ENCODE results near the gene CPN2. TPM values are rescaled to one million over a fixed set of nuclear protein-coding genes. Genes with fewer than 3 reads are reported as not detected.

CPN2 gene
- total RNA-seq, 2 donors from 2014 or later: 1.3 TPM; not detected in 1

DNA sequence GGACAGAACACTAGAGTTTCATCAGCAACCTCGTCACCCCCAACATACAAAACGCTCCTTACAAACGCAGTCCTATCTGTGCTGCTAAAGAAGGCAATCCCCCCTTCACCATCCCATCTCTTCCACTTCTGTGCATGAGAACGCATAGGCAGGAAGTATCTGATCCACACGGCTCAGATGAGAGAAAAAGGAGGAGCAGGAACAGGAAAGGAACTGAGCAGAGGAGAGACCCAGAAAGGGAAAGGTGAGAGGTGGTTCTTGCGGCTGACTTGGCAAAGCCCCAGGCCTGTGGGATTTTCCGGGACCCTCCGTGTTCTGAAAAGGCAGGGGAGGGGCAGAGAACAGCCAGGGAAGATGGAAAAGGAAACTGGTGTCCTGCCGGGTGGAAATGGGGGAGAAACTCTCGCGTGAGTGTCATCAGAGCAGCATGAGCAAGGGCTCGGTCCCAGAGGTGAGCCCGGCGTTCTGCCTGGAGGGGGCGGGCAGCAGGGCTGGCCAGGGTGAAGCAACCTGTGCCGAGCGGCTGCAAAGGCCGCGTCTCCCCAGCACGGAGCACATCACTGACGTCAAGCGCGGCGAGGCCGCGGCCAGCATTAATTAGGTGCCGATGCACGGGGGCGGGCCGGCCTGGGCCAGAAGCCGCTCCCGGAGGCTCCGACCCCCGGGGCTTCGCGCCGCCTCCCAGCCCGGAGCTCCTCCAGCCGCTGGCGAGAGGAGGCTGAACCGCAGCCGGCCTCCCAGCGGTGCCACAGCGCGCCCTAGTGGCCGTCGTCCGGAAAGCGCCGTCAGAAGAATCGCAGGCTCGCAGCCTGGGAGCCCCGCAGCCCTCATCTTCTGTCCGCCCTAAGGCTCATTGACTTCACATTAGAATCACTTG, 35.8 kb downstream of the CPN2 start:
- Histone ChIP-seq H3K4me1 (replicated peaks) (no peaks in the 10 kb centered on the region), H3K27me3 (replicated peaks; ENCODE audit: insufficient read depth) (no peaks in the 10 kb centered on the region), H3K27ac (peak overlapping the region; percentile 33 to 57), H3K9me3 (no peaks in the 10 kb centered on the region), H3K36me3 (no peaks in the 10 kb centered on the region), H3K4me3 (peak overlapping the region; percentile 31 to 40)
- WGBS: 3% methylated on average over 47 of the region's 54 CpGs
- peak; percentile 72 for DNase-seq (ENCODE audit: low spot score)
- intact Hi-C loops (cut with DNase I): loop anchor here (1.0 to 5.0 kb wide), 3 partner anchors 177 to 648 kb away; no protein-coding TSS in a partner anchor
- TF ChIP-seq CTCF (IDR thresholded peaks at IDR 0.05) (peak; percentile 80 to 96 (median 96)), POLR2AphosphoS5 (IDR thresholded peaks at IDR 0.05) (peak; percentile 44), POLR2A (IDR thresholded peaks at IDR 0.05) (peak; percentile 28)

GRCh38 chr3:194314388-194315068, 36.6 kb downstream of the CPN2 start:
- TF ChIP-seq POLR2A (IDR thresholded peaks at IDR 0.05) (no peak), POLR2AphosphoS5 (IDR thresholded peaks at IDR 0.05) (no peak), CTCF (IDR thresholded peaks at IDR 0.05) (no peak)
- peak overlapping the region; percentile 33 to 57 for H3K27ac ChIP-seq
- no peaks in the 10 kb centered on the region for H3K36me3 ChIP-seq
- H3K4me1 ChIP-seq (replicated peaks): no peaks in the 10 kb centered on the region
- no peaks in the 10 kb centered on the region for H3K9me3 ChIP-seq
- intact Hi-C loops (cut with DNase I): loop anchor here (1.0 to 5.0 kb wide), 5 partner anchors 42 to 647 kb away; no protein-coding TSS in a partner anchor
- H3K4me3 ChIP-seq: no peak overlapping the region
- no peaks in the 10 kb centered on the region for H3K27me3 ChIP-seq (replicated peaks; ENCODE audit: insufficient read depth)
- WGBS: 89% methylated on average over 13 of the region's 13 CpGs
- DNase-seq (ENCODE audit: low spot score): no peak

DNA sequence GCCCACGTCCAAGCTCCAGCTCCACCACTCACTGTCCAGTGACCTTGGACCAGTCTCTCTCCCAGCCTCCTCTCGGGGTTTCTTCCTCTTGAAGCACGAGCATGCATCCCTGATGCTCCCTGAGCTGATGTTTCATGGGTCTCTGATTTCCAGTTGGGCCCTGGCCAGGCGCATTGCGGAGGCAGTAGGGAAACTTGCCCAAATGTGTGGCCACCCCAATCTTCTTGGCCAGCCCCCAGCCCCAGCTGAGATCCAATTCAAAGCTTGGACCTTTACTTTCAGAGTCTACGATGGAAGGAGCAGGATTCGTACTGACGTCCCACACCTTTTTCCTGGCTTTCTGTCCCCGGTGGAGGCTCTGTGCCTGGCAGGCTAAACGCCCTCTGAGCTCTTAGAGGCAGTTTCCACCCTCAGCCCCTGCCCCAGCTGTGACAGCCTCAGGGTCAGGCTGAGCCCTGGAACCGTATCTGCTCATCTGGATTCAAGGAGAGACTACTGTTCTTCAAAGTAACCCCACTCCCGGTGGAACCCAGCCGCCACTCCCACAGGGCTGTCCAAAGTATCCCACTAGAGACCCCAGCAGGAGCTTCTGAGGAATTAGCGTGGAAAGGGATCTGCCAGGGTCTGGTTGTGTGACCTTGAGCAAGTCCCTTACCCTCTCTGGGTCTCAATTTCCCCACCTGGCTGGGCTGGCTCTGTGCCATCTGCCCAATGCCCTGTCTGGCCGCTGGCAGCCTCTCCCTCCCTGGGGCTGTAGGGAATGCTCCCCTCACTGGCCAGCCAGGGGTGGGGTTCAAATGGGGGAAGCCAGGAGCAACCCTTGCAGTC, 37.4 kb downstream of the CPN2 start:
- H3K27me3 ChIP-seq (replicated peaks; ENCODE audit: insufficient read depth): no peaks in the 10 kb centered on the region
- no peaks in the 10 kb centered on the region for H3K4me1 ChIP-seq (replicated peaks)
- H3K36me3 ChIP-seq: no peaks in the 10 kb centered on the region
- peak overlapping the region in 1 of 2 donors; percentile 39 for H3K27ac ChIP-seq
- no peak for TF ChIP-seq POLR2A (IDR thresholded peaks at IDR 0.05)
- TF ChIP-seq CTCF (IDR thresholded peaks at IDR 0.05): no peak
- no peak for DNase-seq (ENCODE audit: low spot score)
- WGBS: 38% methylated on average over 15 of the region's 15 CpGs
- H3K9me3 ChIP-seq: no peaks in the 10 kb centered on the region
- intact Hi-C loops (cut with DNase I): loop anchor here (2.0 to 5.0 kb wide), 4 partner anchors 41 to 311 kb away; no protein-coding TSS in a partner anchor
- no peak overlapping the region for H3K4me3 ChIP-seq

DNA sequence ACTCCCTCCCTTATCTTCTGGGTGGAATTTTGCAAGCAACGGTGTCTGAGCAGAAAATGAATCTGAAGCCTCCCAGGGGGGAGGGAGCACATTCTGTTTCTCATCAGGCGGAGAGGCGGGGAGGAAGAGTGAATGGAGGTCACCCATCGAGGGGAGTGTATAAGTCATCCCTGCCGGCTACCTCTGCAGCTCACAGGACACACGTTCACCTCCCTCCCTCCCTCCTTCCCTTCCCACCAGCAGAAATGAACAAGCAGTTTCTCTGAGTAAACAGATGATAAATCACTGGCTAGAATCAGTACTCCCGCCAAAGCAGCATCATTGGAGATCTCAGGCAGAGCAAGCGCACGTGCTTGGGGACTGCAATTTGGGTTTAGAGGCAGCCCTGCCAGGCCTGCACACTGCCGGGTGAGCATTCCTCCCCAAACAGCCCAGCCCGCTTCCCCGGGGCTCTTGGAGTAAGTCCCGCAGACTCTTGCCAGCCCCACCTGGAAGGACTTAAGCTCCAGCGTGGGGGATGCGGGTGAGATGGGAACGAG, 38.3 kb downstream of the CPN2 start:
- intact Hi-C loops (cut with DNase I): loop anchor here (2.0 to 5.0 kb wide), 3 partner anchors 41 to 310 kb away; no protein-coding TSS in a partner anchor
- 0% methylated on average over 16 of the region's 16 CpGs for WGBS
- Histone ChIP-seq H3K9me3 (no peaks in the 10 kb centered on the region), H3K27me3 (replicated peaks; ENCODE audit: insufficient read depth) (no peaks in the 10 kb centered on the region), H3K27ac (peak overlapping the region; percentile 39 to 40), H3K4me3 (no peak overlapping the region), H3K4me1 (replicated peaks) (no peaks in the 10 kb centered on the region), H3K36me3 (no peaks in the 10 kb centered on the region)
- DNase-seq (ENCODE audit: low spot score): peak; percentile 89
- no peak for TF ChIP-seq CTCF (IDR thresholded peaks at IDR 0.05)
- no peak for TF ChIP-seq POLR2A (IDR thresholded peaks at IDR 0.05)
- TF ChIP-seq POLR2AphosphoS5 (IDR thresholded peaks at IDR 0.05): peak; percentile 90
